CD4-positive, alpha-beta T cell treated with Interleukin-12 subunit alpha and Interleukin-12 subunit beta, for 1 hour (primary cell): Measurements from ENCODE around the gene TRIM32.

Experiments used
- DNase-seq: peaks from one replicate; pipeline ENCODE4 v3.0.0-alpha.2; 2020

Gene TRIM32

DNA sequence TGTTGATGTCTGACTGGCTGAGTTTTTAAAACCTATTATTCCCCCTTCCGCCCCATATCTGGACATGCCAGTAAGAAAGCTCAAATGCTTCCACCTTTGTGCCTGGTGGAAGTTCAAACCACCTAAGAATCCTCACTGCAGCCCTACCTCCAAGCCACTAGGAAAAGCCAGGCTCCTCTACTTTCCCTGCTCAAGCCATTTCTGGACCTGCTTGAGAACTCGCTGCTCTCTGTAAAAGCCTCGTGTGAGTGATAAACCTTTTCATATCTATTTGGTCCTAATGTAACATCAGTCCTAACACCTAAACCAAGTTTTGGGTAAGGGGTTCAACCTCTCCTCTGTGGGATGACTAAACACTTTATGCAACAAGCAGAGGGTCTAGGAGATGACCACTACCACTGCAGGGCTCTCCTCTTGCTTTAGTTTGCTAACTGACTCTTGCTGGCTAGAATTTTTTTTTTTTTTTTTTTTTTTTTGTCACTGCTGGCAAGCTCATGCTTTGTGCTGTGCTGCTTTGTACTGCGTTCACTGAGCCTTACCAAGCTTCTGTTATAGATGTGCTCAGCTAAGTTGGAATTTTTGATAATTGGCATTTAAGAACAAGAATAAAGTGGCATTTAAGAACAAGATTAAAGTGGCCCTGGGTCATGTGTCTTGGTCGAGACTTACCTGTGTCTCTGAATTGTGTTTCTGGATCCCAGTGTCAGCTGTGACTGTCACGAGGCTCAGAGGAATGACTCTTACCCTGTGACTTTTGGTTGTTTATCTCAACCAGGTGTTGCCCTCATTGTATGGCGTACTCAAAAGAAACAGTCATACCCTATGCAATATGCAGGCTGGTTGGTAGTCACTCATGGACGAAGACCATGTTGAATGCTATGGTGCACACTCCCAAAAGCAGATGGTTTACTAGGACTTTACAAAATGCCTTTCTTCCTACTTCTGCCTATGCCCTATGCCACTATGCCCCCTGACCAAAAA lies 19.5 kb downstream of the TRIM32 start:
- no peak for DNase-seq

DNA sequence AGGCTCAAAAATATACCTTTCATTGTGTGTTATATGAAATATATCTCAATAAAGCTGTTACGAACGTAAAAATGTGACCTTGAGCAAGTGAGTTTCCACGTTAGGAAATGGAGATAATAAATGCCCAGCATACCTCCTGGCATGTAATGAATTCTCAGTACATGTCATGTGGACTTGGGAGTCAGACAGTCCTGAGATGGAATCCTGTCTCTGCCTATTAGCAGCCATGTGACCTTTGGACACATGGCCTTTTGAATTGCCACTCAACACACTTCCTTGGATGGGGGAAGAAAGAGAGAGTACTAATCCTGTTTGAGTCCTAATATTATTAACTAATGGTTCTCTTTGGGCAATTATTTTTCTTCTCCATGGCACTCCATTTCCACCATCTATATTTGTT lies 25.7 kb downstream of the TRIM32 start:
- DNase-seq = no peak

DNA sequence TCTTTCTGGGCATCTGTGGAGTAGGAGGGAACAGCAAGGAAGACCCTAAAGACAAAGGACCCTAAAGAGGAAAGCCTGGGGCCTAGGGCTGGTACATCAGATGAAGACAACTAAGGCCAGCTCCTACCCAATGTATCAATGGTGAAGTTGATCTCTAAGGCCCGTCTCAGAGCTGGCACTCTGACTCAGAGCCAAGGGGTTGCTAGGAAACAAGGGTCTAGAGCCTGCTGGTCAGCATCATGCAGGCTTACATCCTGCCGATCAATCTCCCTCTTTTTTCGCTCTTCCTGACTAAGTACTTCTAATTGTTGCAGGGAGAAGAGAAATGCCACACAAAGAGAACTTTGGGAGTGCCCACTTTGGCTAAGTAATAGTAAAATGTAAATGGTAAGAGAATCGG lies 26.2 kb downstream of the TRIM32 start:
- DNase-seq = no peak

DNA sequence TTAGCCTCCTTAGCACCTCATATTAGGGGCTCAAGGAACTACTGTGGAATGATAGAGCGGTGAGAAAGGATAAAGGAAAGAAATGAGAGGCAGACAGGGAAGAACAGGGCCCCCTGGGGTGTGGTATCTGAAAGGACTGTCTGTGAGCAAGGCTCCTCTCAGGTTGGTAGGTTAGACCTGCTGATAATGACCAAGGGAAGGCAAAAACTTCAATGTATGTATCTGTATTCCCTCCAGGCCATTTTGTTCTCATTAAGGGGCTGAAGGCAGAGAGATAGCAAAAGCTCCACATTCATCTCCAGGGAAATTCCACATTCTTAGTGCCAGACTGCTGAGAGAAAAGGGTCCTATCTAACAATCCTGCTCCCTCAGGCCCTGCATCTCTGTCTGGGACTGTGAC lies 28.6 kb downstream of the TRIM32 start:
- no peak for DNase-seq

DNA sequence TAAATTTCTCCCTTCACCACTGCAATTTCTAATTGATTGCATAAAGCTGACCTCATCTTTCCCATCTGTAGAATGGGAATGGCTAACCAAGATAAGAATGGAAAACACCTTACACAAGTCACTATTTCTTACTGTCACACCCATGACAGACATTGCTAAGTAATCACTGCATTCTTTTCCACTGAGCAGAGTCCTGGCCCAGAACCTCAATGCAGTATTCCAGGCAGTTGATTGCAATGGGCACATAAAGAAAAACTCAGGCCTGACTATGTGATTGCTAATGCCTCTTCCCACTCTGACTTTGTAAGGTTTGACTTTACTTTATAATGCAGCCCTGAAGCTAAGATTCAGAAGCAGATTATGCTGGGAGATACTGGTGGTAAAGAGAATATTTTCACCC lies 29.3 kb downstream of the TRIM32 start:
- DNase-seq = no peak

DNA sequence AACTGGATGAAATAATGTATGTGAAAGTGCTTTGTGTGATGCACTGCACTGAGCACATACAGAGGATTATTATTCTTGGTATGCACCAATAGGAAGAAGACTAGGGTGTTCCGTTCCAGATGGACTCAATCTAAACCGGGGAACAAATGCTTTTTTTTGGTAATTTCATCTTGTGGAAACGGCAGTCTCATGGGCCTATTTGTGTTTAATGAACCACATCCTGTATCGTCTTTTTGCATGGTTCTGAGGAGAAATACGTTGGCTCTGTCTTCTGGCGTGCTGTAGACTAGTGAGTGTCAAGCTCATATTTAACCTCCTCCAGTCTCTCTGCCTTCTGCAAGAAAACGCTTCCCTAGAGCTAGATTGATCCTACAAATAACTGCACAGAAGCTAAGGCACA lies 30.0 kb downstream of the TRIM32 start:
- DNase-seq = no peak

DNA sequence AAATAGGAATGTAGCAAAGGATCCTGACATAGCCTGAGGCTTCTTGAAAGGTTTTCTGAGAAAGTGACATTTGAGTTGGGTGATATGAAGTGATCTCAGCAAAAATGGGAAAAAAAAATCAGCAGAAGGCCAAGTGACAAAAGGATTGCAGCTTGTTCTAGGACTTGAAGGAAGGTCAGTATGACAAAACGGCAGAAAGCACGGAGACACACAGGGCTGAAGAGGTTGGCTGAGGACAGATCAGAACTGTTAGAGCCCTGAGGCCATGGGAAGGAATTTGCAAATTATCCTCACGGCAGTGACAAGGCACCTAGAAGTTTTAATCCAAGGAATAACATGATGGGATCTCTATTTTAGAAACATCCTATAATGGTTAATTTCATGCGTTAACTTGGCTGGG lies 31.0 kb downstream of the TRIM32 start:
- no peak for DNase-seq

DNA sequence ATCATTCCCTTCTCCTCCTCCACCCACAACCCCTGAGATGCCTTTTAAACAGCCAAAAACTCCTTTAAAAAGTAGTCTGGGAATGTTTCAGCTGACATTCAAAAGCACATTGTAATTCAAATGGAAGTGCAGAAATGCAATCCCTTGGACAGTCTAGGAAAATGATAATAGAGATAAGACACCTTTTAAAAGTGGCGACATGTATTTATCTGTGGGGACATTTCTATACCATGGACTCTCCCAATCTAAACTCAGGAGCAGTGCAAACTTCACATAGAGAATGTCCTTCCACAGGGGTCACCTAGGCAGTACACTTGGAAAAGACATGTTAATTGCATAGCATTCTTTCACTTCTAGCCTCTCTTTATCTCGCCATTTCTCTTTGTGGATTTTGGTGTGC lies 33.0 kb downstream of the TRIM32 start:
- DNase-seq = no peak

DNA sequence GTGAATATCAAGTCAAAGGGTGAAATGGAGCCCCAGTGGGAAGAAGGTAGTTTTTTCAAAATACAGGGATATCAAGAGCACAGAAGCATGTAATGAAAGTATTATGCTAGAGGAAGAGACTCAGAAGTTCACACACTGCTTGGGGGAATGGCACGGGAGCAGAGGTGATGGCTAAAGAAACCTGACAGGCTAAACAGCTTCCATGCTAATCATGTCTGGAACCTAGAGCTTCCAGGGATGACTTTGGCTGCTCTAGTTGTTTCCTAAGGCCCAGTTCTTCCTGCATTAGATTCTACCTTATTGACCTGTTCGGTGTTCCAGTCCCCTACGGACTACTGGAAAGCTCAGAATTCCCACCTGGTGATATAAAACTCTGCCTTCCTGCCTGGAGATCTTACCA lies 34.3 kb downstream of the TRIM32 start:
- no peak for DNase-seq

DNA sequence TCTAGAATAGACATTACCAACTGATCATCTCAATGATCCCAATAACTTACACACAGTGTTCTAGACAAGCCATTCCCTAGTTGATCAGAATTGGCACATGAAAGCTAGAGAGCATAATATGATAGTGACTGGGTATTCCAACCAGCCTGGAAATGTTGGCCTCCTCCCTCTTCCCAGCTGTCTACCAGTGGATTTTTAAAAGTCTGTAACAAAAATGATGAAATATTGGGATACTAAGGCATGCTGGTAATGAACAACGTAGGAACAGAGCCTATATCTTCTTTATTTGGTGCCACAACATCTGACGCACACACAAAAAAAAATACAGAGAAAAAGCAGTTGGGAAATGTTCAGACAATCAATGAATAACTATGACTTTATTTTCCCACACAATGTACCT lies 34.8 kb downstream of the TRIM32 start:
- no peak for DNase-seq

DNA sequence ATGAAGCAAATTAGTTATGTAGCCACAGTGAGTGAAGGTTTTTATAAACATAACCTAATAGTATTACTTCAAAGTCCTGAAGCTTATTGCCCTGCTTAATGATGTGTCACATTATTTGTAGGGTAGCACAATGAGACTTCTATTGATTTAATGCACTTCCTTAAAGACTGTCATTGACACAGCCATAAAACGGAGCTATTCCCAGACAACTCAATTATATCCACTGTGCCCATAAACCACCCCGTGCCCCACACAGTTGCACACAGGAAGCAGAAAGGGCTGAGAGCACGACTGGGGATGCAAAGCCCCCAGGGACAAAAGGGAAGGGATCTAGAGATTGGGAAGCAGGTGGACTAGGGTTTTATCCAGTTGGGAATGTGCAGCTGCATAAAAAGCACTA lies 37.0 kb downstream of the TRIM32 start:
- DNase-seq = no peak

DNA sequence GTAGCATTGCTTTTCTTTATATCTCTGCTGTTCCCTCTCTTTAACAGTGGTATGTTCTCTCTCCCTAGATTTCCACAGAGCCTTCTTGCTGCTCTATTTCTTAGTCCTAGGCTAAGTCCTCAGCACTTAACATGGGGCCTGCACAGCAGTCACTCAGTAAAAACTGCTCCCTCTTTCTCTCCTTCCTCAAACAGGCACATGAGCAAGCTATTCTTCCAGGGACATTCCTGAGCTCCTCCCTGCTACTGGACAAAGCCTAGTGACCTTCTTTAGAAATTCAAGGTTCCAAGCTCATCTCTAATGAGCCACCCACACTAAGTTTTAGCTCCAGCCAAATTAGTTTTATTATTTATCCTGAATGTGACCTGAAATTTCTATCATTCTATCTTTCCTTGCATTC lies 39.5 kb downstream of the TRIM32 start:
- no peak for DNase-seq

DNA sequence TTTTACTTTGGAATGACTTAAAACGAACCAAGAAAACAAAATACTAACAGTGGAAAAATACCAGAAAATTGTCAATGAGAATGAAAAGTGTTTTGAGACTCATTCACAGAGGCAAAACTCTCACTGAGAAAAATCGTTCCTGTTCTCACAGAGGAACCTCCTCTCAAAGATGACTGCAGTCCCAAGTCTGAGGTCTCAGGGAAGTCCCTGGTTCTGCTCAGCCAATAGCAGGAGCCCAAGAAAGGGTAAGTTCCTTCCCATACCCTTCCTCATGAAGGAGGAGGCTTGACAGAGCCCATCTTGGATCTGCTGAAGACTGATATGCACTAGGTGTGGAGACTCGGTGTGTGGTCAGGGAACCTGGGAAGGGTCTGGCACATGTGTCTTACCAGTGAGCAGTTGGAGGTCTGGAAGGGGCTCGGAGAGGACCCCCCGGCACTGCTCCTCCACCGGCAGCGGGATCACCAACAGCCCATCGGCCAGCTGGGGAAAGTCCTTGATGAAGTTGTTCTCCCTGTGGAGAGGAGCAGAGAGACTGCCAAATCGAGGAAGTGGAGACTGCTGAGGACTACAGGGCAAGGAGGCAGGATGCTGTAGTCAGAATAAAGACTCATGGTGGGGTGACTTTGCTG lies 46.0 kb downstream of the TRIM32 start:
- DNase-seq = no peak

DNA sequence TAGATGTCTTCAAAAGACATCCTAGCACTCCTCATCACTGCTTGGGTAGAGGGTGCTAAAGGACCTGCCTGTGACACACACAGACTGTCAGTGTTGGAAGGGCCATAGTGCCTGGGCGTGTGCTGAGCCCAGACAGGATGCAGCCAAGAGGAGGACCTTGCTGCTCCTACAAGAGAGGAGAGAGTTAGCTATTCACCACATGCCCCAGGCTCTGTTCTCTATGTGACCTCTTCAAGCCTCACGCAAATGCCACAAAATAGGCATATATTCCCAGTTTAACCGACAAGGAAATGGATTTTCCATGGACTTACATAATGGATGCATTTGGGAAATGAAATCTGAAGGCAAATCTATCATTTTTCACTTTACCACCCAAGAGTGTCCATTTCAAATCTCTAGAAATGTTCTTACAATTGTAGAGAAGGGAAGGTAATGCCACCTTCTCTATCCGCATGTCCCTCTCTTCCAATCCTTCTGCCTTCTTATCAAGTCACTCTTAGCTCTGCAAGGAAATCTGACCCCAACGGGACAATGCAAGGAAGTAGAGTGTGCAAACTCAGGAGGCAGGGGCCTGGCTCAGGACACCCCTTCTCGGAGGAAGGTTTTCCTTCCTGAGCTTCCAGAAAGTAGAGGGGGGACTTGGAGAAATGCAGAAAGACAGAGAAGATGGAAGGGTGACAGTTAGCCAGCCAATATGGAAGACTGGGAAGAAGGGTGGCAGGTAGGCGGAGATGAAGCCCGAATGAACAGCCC lies 49.5 kb downstream of the TRIM32 start:
- DNase-seq = no peak

DNA sequence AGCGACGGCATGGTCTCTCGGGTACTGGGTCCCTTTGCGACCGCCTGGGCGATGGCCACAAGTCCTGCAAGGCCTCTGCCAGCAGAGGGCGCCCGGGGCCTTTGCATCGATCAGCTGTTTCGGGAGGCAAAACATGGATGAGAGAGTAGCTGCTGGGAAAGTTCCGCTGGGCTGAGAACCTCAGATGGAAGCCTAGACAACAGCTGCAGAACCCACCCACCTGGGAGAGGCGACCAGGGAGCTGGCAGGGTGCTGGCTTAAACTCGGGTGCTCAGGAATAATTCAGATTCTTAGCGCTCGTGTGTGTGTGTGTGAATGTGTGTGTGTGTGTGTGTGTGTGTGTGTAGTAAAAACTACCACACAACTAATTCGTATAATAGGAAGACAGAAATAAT lies 50.0 kb downstream of the TRIM32 start:
- DNase-seq = peak; percentile 36

DNA sequence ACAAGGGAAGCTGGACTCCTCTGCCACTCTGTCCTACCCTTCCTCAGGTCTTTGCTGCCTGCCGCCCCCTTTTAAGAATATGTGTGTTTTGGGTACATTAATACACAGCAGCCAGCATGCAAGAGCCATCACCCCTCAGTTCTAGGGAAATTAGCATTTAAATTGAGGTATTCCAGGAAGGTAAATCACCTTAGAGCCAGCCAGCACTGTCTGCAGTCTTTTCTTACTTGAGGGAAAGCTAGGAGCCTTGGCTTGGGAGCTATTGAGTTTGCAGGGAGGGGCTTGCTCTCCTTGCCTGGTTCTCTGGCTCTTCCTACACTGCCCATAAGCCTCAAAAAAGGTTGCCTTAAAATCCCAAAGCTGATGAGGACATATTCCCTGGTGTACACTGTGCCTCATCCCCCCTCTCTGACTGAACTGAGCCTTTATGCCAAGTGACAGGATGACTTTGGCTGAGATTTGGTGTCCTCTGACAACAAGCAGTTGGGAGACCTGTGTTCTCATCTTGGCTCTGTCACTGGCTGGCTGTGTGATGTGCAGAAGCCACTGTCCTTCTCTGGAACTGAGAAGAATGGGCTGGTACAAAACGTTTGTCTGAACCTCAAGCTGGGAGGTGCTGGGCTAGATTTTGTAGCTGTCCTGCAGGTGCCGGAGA lies 54.1 kb downstream of the TRIM32 start:
- no peak for DNase-seq

DNA sequence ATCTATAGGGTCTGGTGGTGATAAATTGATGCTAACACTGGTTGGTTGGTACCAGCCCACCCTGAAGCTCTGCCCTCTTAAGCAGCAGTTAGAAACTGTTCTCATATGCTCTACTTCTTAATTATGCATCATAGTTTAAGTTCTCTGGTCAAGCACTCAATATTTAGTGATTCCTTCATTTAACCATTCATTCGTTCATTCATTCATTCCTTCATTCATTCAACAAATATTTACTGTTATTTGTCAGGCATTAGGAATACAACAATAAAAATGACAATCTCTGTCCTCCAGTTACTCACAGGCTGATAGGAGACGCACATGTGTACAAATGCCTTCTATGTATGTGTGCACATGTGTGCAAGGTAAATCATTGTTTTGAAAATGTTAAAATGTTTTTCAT lies 54.6 kb downstream of the TRIM32 start:
- no peak for DNase-seq

DNA sequence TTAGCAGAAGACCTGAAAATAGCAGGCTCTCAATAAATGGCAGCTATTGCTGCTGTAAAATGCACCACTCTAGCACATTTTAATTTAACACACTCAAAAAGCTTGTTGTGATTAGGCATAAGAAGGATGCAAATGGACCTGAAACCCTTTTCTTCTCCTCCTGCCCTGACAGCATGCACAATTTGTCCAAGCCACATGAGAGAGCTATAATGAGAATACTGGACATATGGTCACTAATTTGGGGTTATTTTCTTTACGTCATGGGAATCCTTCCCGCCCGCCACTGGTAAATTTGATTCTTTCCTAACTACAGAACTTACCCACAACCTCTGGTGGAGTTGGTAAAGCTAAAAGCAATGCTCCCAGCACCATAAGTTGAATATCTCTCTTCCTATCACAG lies 62.1 kb downstream of the TRIM32 start:
- DNase-seq = no peak

DNA sequence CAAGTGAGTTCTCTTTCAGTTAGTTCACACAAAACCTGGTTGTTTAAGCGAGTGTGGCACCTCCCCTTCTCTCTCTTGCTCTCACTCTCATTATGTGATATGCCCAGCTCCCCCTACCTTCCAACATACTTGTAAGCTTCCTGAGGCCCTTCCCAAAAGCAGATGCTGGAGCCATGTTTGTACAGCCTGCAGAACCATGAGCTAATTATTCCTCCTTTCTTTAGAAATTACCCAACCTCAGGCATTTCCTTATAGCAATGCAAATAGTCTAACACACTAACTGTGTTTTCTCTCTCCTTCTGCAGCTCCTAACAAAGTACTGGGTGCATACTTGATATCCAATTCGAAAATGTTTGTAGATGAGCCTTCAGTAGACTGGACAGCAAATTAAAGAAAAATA lies 62.7 kb downstream of the TRIM32 start:
- no peak for DNase-seq

DNA sequence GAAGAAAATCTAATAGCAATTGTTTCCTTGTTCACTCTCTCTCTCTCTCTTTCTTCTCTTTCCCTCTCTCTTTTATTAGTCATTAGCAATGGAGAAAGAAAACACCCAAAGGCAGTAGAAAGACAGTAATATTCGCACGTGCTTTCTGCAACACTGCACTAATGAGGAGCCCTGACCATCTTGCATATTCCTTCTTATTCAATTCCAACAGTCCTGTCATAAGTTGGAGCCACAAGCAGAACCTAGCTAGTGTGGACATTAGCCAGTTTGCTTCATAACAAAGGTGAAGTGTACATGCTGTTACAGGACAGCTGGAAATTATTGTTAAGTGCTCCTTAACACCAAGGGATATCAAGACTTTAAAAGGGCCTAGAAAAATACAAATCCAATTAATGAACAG lies 63.4 kb downstream of the TRIM32 start:
- DNase-seq = no peak
